Lower leg skin (tissue), 3 donors: Measurements from ENCODE around the gene SAFB.

Source experiments
- CTCF ChIP-seq, 3 donors: fragments of 450-650 bp; IDR thresholded peaks; one replicate each; pipeline ENCODE4 v1.5.1; 2016; ENCODE audit warnings: antibody characterized with exemption in 3 of 3, mild to moderate bottlenecking in 3 of 3, moderate library complexity in 2 of 3
- POLR2A ChIP-seq, 2 donors: fragments of 450-650 bp; IDR thresholded peaks; one replicate each; pipeline ENCODE4 v1.6.1; 2016 to 2017; ENCODE audit warnings: antibody characterized with exemption in 2 of 2, mild to moderate bottlenecking in 1 of 2, moderate library complexity in 1 of 2

- TF ChIP-seq POLR2A (IDR thresholded peaks at IDR 0.05) (no peak), CTCF (IDR thresholded peaks at IDR 0.05) (no peak)
Measured at GRCh38 chr19:5645409-5645808, 22.5 kb downstream of the SAFB start.
